T-helper 1 cell treated with Interleukin-12 subunit alpha and Interleukin-12 subunit beta and Interleukin-4 antibody, amounts not matched to agents 30 μg/mL and 1 μg/mL, for 36 hours (primary cell): Measurements from ENCODE around the gene KLK8.
"Not testable (repeated sequence)": the region's sequence is repeated elsewhere in the genome, so short reads cannot be mapped to it uniquely, and the experiment has no call there.

Experiments
- H3K27ac Mint-ChIP-seq: one replicate; pipeline ENCODE4 v1.8.0; 2021; ENCODE audit warnings: mild to moderate bottlenecking, mixed read lengths
- H3K27me3 Mint-ChIP-seq: one replicate; pipeline ENCODE4 v1.8.0; 2021; ENCODE audit warnings: low read depth, mixed read lengths
- H3K36me3 Mint-ChIP-seq: one replicate; pipeline ENCODE4 v1.8.0; 2021; ENCODE audit warnings: low read depth, mixed read lengths
- H3K4me1 Mint-ChIP-seq: one replicate; pipeline ENCODE4 v1.8.0; 2021; ENCODE audit warnings: low read depth, mixed read lengths
- H3K4me3 Mint-ChIP-seq: one replicate; pipeline ENCODE4 v1.8.0; 2021; ENCODE audit warnings: mild to moderate bottlenecking, moderate library complexity, mixed read lengths
- H3K9me3 Mint-ChIP-seq: one replicate; pipeline ENCODE4 v1.8.0; 2021; ENCODE audit warnings: mixed read lengths

The KLK8 gene

GRCh38 chr19:51007488-51007887, 6.1 kb upstream of the KLK8 start:
- Mint-ChIP-seq H3K4me1 (no peaks in the 10 kb centered on the region), H3K4me3 (no peak overlapping the region), H3K9me3 (no peaks in the 10 kb centered on the region), H3K27ac (no peak overlapping the region), H3K27me3 (peaks cover 8% of the 10 kb centered on the region), H3K36me3 (no peaks in the 10 kb centered on the region)

GRCh38 chr19:51006406-51006805, 5.0 kb upstream of the KLK8 start:
- Mint-ChIP-seq H3K4me3 (no peak overlapping the region), H3K4me1 (no peaks in the 10 kb centered on the region), H3K27me3 (peaks cover 8% of the 10 kb centered on the region), H3K27ac (no peak overlapping the region), H3K36me3 (no peaks in the 10 kb centered on the region), H3K9me3 (no peaks in the 10 kb centered on the region)

- Mint-ChIP-seq H3K27me3 (peaks cover 3% of the 10 kb centered on the region), H3K9me3 (no peaks in the 10 kb centered on the region), H3K4me1 (no peaks in the 10 kb centered on the region), H3K27ac (no peak overlapping the region), H3K36me3 (no peaks in the 10 kb centered on the region), H3K4me3 (no peak overlapping the region)
Measured at GRCh38 chr19:51005248-51005647, 3.8 kb upstream of the KLK8 start.

GRCh38 chr19:51003316-51003715, 1.9 kb upstream of the KLK8 start:
- no peaks in the 10 kb centered on the region for H3K4me1 Mint-ChIP-seq
- peaks cover 3% of the 10 kb centered on the region for H3K27me3 Mint-ChIP-seq

GRCh38 chr19:51002542-51003311, 1.3 kb upstream of the KLK8 start:
- Mint-ChIP-seq H3K27ac (no peak overlapping the region), H3K36me3 (no peaks in the 10 kb centered on the region), H3K27me3 (peaks cover 3% of the 10 kb centered on the region), H3K9me3 (no peaks in the 10 kb centered on the region), H3K4me3 (no peak overlapping the region), H3K4me1 (no peaks in the 10 kb centered on the region)

More at GRCh38 chr19:51003316-51003715, 1.9 kb upstream of the KLK8 start:
- H3K9me3 Mint-ChIP-seq, result no peaks in the 10 kb centered on the region
- no peak overlapping the region for H3K27ac Mint-ChIP-seq
- no peak overlapping the region for H3K4me3 Mint-ChIP-seq
- H3K36me3 Mint-ChIP-seq, result no peaks in the 10 kb centered on the region

- Mint-ChIP-seq H3K9me3 (no peaks in the 10 kb centered on the region), H3K27me3 (peaks cover 3% of the 10 kb centered on the region), H3K4me3 (no peak overlapping the region), H3K36me3 (no peaks in the 10 kb centered on the region), H3K4me1 (no peaks in the 10 kb centered on the region), H3K27ac (no peak overlapping the region)
Measured at GRCh38 chr19:51002089-51002532, 707 bp upstream of the KLK8 start.

GRCh38 chr19:51000981-51001380, 423 bp downstream of the KLK8 start:
- Mint-ChIP-seq H3K27me3 (no peaks in the 10 kb centered on the region), H3K9me3 (no peaks in the 10 kb centered on the region), H3K4me1 (no peaks in the 10 kb centered on the region), H3K36me3 (no peaks in the 10 kb centered on the region), H3K27ac (no peak overlapping the region), H3K4me3 (no peak overlapping the region)

GRCh38 chr19:51000426-51000825, 978 bp downstream of the KLK8 start:
- Mint-ChIP-seq H3K4me3 (no peak overlapping the region), H3K27me3 (no peaks in the 10 kb centered on the region), H3K4me1 (no peaks in the 10 kb centered on the region), H3K9me3 (no peaks in the 10 kb centered on the region), H3K36me3 (no peaks in the 10 kb centered on the region), H3K27ac (no peak overlapping the region)

GRCh38 chr19:50998686-50999085, 2.7 kb downstream of the KLK8 start:
- no peaks in the 10 kb centered on the region for H3K27me3 Mint-ChIP-seq
- H3K36me3 Mint-ChIP-seq, result no peaks in the 10 kb centered on the region
- H3K4me3 Mint-ChIP-seq, result no peak overlapping the region
- no peaks in the 10 kb centered on the region for H3K4me1 Mint-ChIP-seq
- H3K9me3 Mint-ChIP-seq, result no peaks in the 10 kb centered on the region
- no peak overlapping the region for H3K27ac Mint-ChIP-seq

GRCh38 chr19:50998061-50998460, 3.3 kb downstream of the KLK8 start:
- no peak overlapping the region for H3K27ac Mint-ChIP-seq
- no peaks in the 10 kb centered on the region for H3K27me3 Mint-ChIP-seq
- no peaks in the 10 kb centered on the region for H3K4me1 Mint-ChIP-seq
- no peaks in the 10 kb centered on the region for H3K9me3 Mint-ChIP-seq
- H3K4me3 Mint-ChIP-seq, result no peak overlapping the region
- H3K36me3 Mint-ChIP-seq, result no peaks in the 10 kb centered on the region

- no peaks in the 10 kb centered on the region for H3K9me3 Mint-ChIP-seq
- no peaks in the 10 kb centered on the region for H3K4me1 Mint-ChIP-seq
- no peak overlapping the region for H3K4me3 Mint-ChIP-seq
Measured at GRCh38 chr19:50994129-50994528, 7.3 kb downstream of the KLK8 start.

GRCh38 chr19:50992666-50993035, 8.8 kb downstream of the KLK8 start:
- H3K9me3 Mint-ChIP-seq, result no peaks in the 10 kb centered on the region
- no peak overlapping the region for H3K4me3 Mint-ChIP-seq
- no peak overlapping the region for H3K27ac Mint-ChIP-seq
- no peaks in the 10 kb centered on the region for H3K4me1 Mint-ChIP-seq
- no peaks in the 10 kb centered on the region for H3K36me3 Mint-ChIP-seq
- H3K27me3 Mint-ChIP-seq, result peaks cover 12% of the 10 kb centered on the region

More at GRCh38 chr19:50994129-50994528, 7.3 kb downstream of the KLK8 start:
- Mint-ChIP-seq H3K36me3 (no peaks in the 10 kb centered on the region), H3K27ac (no peak overlapping the region), H3K27me3 (peaks cover 11% of the 10 kb centered on the region)

- peaks cover 14% of the 10 kb centered on the region for H3K27me3 Mint-ChIP-seq
- H3K36me3 Mint-ChIP-seq, H3K9me3 Mint-ChIP-seq, H3K27ac Mint-ChIP-seq, H3K4me3 Mint-ChIP-seq, H3K4me1 Mint-ChIP-seq: not testable (repeated sequence)
Measured at GRCh38 chr19:50984416-50984815, 17.0 kb downstream of the KLK8 start.

- no peak within 1 kb of the TSS for H3K27ac Mint-ChIP-seq
- no peak within 1 kb of the TSS for H3K4me3 Mint-ChIP-seq
- H3K9me3 Mint-ChIP-seq, result no peaks in the 10 kb centered on the region
- no peaks in the 10 kb centered on the region for H3K4me1 Mint-ChIP-seq
- H3K36me3 Mint-ChIP-seq, result no peaks in the 10 kb centered on the region
- peaks cover 11% of the 10 kb centered on the region for H3K27me3 Mint-ChIP-seq
Measured at GRCh38 chr19:50983625-50984292, 17.6 kb downstream of the KLK8 start, which contains the start of gene KLK7. Gene KLK7, minus strand, starts transcription at chr19:50983917. Its CDS starts 1,518 bp downstream, at chr19:50982399.

- H3K4me3 Mint-ChIP-seq, result no peak overlapping the region
- no peak overlapping the region for H3K27ac Mint-ChIP-seq
- H3K27me3 Mint-ChIP-seq, result peaks cover 11% of the 10 kb centered on the region
- H3K9me3 Mint-ChIP-seq, result no peaks in the 10 kb centered on the region
- no peaks in the 10 kb centered on the region for H3K4me1 Mint-ChIP-seq
- H3K36me3 Mint-ChIP-seq, result no peaks in the 10 kb centered on the region
Measured at GRCh38 chr19:50982186-50982585, 19.2 kb downstream of the KLK8 start.
